Measurements from ENCODE around the gene IL17REL. TPM values are rescaled to one million over a fixed set of nuclear protein-coding genes. Genes with fewer than 3 reads are reported as not detected.
A peak's percentile ranks its signal among the peaks of the same experiment; 100 is the strongest.

The IL17REL gene
- total and polyA plus RNA-seq, 2 of the 13 experiments (the other 11 are each of a cell fraction or from before 2014, with no cell fraction given), result not detected

- TF ChIP-seq ZXDC (CRISPR knock-in tag; IDR thresholded peaks at IDR 0.05) (no peak), SALL1 (CRISPR knock-in tag; IDR thresholded peaks at IDR 0.05) (no peak), ZNF83 (CRISPR knock-in tag; IDR thresholded peaks at IDR 0.05; ENCODE audit: borderline replicate concordance) (no peak), SSRP1 (CRISPR knock-in tag; IDR thresholded peaks at IDR 0.05) (0 out of 2 replicates have a peak, but pooled peaks have one; percentile 21), RAD21 (CRISPR knock-in tag; IDR thresholded peaks at IDR 0.05) (0 out of 2 replicates have a peak, but pooled peaks have one; percentile 11), ISL2 (CRISPR knock-in tag; IDR thresholded peaks at IDR 0.05) (no peak), POLR2AphosphoS5 (IDR thresholded peaks at IDR 0.05; ENCODE audit: low read depth, low read length) (peak; percentile 57; the same call in 1 of the 2 replicates), ZC3H13 (CRISPR knock-in tag; IDR thresholded peaks at IDR 0.05) (peak; percentile 92), ZNF737 (CRISPR knock-in tag; IDR thresholded peaks at IDR 0.05; ENCODE audit: borderline replicate concordance) (no peak), FOXK2 (IDR thresholded peaks at IDR 0.05) (no peak), NRL (CRISPR knock-in tag; IDR thresholded peaks at IDR 0.05; ENCODE audit: borderline replicate concordance) (no peak), AKAP8 (CRISPR knock-in tag; IDR thresholded peaks at IDR 0.05) (0 out of 2 replicates have a peak, but pooled peaks have one; percentile 24), NBN (conservative IDR thresholded peaks at IDR 0.05) (no peak), PRDM15 (CRISPR knock-in tag; IDR thresholded peaks at IDR 0.05) (no peak)
- TF ChIP-seq, protein P1, sequence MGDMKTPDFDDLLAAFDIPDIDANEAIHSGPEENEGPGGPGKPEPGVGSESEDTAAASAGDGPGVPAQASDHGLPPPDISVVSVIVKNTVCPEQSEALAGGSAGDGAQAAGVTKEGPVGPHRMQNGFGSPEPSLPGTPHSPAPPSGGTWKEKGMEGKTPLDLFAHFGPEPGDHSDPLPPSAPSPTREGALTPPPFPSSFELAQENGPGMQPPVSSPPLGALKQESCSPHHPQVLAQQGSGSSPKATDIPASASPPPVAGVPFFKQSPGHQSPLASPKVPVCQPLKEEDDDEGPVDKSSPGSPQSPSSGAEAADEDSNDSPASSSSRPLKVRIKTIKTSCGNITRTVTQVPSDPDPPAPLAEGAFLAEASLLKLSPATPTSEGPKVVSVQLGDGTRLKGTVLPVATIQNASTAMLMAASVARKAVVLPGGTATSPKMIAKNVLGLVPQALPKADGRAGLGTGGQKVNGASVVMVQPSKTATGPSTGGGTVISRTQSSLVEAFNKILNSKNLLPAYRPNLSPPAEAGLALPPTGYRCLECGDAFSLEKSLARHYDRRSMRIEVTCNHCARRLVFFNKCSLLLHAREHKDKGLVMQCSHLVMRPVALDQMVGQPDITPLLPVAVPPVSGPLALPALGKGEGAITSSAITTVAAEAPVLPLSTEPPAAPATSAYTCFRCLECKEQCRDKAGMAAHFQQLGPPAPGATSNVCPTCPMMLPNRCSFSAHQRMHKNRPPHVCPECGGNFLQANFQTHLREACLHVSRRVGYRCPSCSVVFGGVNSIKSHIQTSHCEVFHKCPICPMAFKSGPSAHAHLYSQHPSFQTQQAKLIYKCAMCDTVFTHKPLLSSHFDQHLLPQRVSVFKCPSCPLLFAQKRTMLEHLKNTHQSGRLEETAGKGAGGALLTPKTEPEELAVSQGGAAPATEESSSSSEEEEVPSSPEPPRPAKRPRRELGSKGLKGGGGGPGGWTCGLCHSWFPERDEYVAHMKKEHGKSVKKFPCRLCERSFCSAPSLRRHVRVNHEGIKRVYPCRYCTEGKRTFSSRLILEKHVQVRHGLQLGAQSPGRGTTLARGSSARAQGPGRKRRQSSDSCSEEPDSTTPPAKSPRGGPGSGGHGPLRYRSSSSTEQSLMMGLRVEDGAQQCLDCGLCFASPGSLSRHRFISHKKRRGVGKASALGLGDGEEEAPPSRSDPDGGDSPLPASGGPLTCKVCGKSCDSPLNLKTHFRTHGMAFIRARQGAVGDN (CRISPR knock-in tag; IDR thresholded peaks at IDR 0.05), result peak; percentile 1; the same call in 1 of the 2 replicates
- TF ChIP-seq, protein P2, sequence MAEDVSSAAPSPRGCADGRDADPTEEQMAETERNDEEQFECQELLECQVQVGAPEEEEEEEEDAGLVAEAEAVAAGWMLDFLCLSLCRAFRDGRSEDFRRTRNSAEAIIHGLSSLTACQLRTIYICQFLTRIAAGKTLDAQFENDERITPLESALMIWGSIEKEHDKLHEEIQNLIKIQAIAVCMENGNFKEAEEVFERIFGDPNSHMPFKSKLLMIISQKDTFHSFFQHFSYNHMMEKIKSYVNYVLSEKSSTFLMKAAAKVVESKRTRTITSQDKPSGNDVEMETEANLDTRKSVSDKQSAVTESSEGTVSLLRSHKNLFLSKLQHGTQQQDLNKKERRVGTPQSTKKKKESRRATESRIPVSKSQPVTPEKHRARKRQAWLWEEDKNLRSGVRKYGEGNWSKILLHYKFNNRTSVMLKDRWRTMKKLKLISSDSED (CRISPR knock-in tag; IDR thresholded peaks at IDR 0.05), result no peak
- TF ChIP-seq, protein P3, sequence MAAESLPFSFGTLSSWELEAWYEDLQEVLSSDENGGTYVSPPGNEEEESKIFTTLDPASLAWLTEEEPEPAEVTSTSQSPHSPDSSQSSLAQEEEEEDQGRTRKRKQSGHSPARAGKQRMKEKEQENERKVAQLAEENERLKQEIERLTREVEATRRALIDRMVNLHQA (CRISPR knock-in tag; IDR thresholded peaks at IDR 0.05), result no peak
Observed at GRCh38 chr22:49964136-49965090, 48.2 kb downstream of the IL17REL start (continued).

All from HepG2 (cell line).